Transverse colon (tissue), 4 donors: Measurements from ENCODE around the gene IL6R. TPM values are rescaled to one million over a fixed set of nuclear protein-coding genes. Genes with fewer than 3 reads are reported as not detected.

Experiments
- DNase-seq: peaks from one replicate; pipeline ENCODE4 v3.0.0-alpha.2; 2019
- H3K27ac ChIP-seq, 4 donors: fragments of 200-600 bp; sonication (generic); 2 replicates each; pipeline ENCODE4 v1.5.1; 2016 to 2018; ENCODE audit warnings: inconsistent platforms in 4 of 4
- H3K27me3 ChIP-seq: fragments of 200-600 bp; sonication (generic); 2 replicates; pipeline ENCODE4 v1.5.1; 2017; ENCODE audit warnings: inconsistent platforms
- H3K36me3 ChIP-seq, 4 donors: fragments of 200-600 bp; sonication (generic); 2 replicates each; pipeline ENCODE4 v1.5.1; 2017 to 2019; ENCODE audit warnings: inconsistent platforms in 4 of 4
- H3K4me1 ChIP-seq, 4 donors: fragments of 200-600 bp; sonication (generic); 2 replicates each; pipeline ENCODE4 v1.5.1; 2017 to 2020; ENCODE audit warnings: inconsistent platforms in 4 of 4
- H3K4me3 ChIP-seq, 4 donors: fragments of 200-600 bp; sonication (generic); 1 replicate in 1 of 4; 2 replicates in 3 of 4; pipeline versions ENCODE4 v1.5.1 to v1.6.1; 2017 to 2019; ENCODE audit warnings: inconsistent platforms in 4 of 4
- H3K9me3 ChIP-seq, 2 donors: fragments of 200-600 bp; sonication (generic); 2 replicates each; pipeline ENCODE4 v1.5.1; 2017 to 2019; ENCODE audit warnings: inconsistent platforms in 2 of 2
- CTCF ChIP-seq, 5 experiments: fragments of 200-600 bp in 3 of 5; fragments of 450-650 bp in 2 of 5; sonication (generic) in 3 of 5; IDR thresholded peaks; 1 replicate in 2 of 5; 2 replicates in 3 of 5; pipeline ENCODE4 v1.5.1; 2016 to 2017; ENCODE audit warnings: antibody characterized with exemption in 5 of 5, inconsistent platforms in 3 of 5, mild to moderate bottlenecking in 2 of 5, moderate library complexity in 1 of 5
- EP300 ChIP-seq: sonication (generic); formaldehyde crosslinking; IDR thresholded peaks from one replicate; pipeline ENCODE4 v1.6.1; 2017; ENCODE audit warnings: antibody characterized with exemption, low read depth
- POLR2A ChIP-seq: fragments of 450-650 bp; IDR thresholded peaks from one replicate; pipeline ENCODE4 v1.6.1; 2016; ENCODE audit warnings: antibody characterized with exemption, mild to moderate bottlenecking, moderate library complexity
- POLR2AphosphoS5 ChIP-seq, 3 donors: sonication (generic); formaldehyde crosslinking; IDR thresholded peaks; one replicate each; pipeline ENCODE4 v1.6.1; 2016; ENCODE audit warnings: antibody characterized with exemption in 3 of 3
- WGBS, 2 donors: methylation state at CpG; one replicate each; pipeline ENCODE4 v1.1.5; 2018; ENCODE audit warnings: low coverage in 1 of 2; 5-methylcytosine and 5-hydroxymethylcytosine counted together
- in situ Hi-C, 4 donors: fragments of 200-750 bp; cut with MboI; loops; one replicate each; pipeline versions ENCODE4 v1.15.0 to v1.15.1; 2017; ENCODE audit warnings: low sequenced_read_pairs in 3 of 4, low pct_ligation_motif_present in 1 of 4, low pct_unique_long_range_greater_than_20kb in 1 of 4
- intact Hi-C: fragments of 100-400 bp; cut with DNase I; formaldehyde crosslinking; loops from one replicate; pipeline ENCODE4 v1.15.1; 2023; ENCODE audit warnings: low total_unique reads
- total RNA-seq, 4 donors: library from RNA; depleted of rRNA; stranded (reverse); fragments of >200 nt; gene quantifications; one replicate each; pipeline ENCODE4 v1.1.0, GENCODE V29; 2016

The IL6R gene
- total RNA-seq, 4 donors from 2014 or later: 10.7 to 107 (median 77.3) TPM

DNA sequence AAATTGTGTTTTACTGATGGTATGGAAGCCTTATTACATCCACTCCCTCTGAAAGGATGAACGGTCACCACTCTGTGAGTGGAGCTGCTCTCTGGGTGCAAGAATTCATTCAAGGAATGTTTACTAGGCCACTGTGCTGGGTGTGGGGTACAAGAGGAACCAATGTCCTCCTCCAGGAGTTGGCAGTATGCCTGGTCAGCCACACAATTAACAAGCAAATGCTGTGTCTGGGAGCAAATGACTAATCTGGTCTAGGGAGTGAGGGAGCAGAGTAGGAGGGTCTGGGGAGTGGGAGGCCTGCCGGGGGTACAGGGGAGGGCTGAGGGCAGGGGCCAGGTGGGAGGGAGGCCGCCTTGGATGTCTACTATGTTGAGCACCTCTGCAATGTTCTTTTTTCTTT is 69.7 kb downstream of the IL6R start:
- Histone ChIP-seq H3K4me1 (peaks cover 11 to 75% (median 20%) of the 10 kb centered on the region in 4 donors), H3K27ac (peak overlapping the region; percentile 61 to 85 (median 82)), H3K36me3 (no peaks in the 10 kb centered on the region), H3K27me3 (no peaks in the 10 kb centered on the region), H3K4me3 (no peak overlapping the region), H3K9me3 (no peaks in the 10 kb centered on the region)
- TF ChIP-seq POLR2AphosphoS5 (IDR thresholded peaks at IDR 0.05) (peak in 1 of 3 donors; percentile 62), POLR2A (no peak)
- WGBS, 2 donors: 47% methylated on average over 3 of the region's 3 CpGs; no CpG with 5 or more reads in 1 of the 2 donors
- in situ Hi-C loops (loop anchor here in 2 of 4 donors (10.0 kb wide), 1 partner anchor 70 kb away; the partner anchor contains the start of gene IL6R (in 2 of the 2)), intact Hi-C loops (no loop called here)
- peak; percentile 90 for DNase-seq

DNA sequence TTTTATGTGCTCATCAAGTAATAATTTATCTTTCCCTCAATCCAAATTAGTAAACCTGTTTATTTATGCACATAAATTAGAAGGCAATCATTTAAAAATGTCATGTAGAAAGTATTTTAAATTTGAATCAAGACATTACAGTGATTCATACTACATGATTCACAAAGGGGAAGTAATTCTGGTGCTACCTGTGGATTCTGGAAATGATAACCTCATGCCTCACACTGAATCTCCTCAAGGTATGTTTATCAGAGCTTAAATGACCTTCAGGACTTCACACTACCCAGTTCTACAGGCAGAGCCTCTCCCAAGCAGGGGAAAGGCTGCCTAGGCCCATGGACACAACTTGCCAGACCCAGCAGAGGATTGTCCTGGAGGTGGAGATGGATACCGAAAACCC is 71.6 kb downstream of the IL6R start:
- no peaks in the 10 kb centered on the region for H3K27me3 ChIP-seq
- intact Hi-C loops: no loop called here
- H3K4me3 ChIP-seq: no peak overlapping the region
- in situ Hi-C loops: loop anchor here in 2 of 4 donors (10.0 kb wide), 1 partner anchor 72 kb away; the partner anchor contains the start of gene IL6R (in 2 of the 2)
- TF ChIP-seq CTCF (IDR thresholded peaks at IDR 0.05) (no peak), POLR2AphosphoS5 (IDR thresholded peaks at IDR 0.05) (peak in 2 of 3 donors; percentile 20 to 35), EP300 (no peak)
- H3K36me3 ChIP-seq: no peaks in the 10 kb centered on the region
- H3K27ac ChIP-seq: peak overlapping the region; percentile 79 to 85 (median 82)
- peak; percentile 30 for DNase-seq
- H3K9me3 ChIP-seq: no peaks in the 10 kb centered on the region
- 95% methylated on average over 1 of the region's 1 CpG; no CpG with 5 or more reads in 1 of the 2 donors for WGBS, 2 donors
- H3K4me1 ChIP-seq: peaks cover 11 to 60% (median 20%) of the 10 kb centered on the region in 4 donors

GRCh38 chr1:154478013-154478412 is 72.9 kb downstream of the IL6R start:
- Histone ChIP-seq H3K4me3 (no peak overlapping the region), H3K4me1 (peaks cover 11 to 59% (median 20%) of the 10 kb centered on the region in 4 donors), H3K27ac (peak overlapping the region; percentile 79 to 85 (median 82)), H3K9me3 (no peaks in the 10 kb centered on the region), H3K36me3 (no peaks in the 10 kb centered on the region), H3K27me3 (no peaks in the 10 kb centered on the region)
- in situ Hi-C loops: loop anchor here in 2 of 4 donors (10.0 kb wide), 1 partner anchor 73 kb away; the partner anchor contains the start of gene IL6R (in 2 of the 2)
- DNase-seq: peak; percentile 81
- WGBS, 2 donors: 64 to 70% methylated on average over 2 to 8 of the region's 8 CpGs
- TF ChIP-seq POLR2A (peak; percentile 71), CTCF (IDR thresholded peaks at IDR 0.05) (no peak), POLR2AphosphoS5 (IDR thresholded peaks at IDR 0.05) (peak; percentile 45 to 88 (median 84)), EP300 (no peak)
- intact Hi-C loops: no loop called here

DNA sequence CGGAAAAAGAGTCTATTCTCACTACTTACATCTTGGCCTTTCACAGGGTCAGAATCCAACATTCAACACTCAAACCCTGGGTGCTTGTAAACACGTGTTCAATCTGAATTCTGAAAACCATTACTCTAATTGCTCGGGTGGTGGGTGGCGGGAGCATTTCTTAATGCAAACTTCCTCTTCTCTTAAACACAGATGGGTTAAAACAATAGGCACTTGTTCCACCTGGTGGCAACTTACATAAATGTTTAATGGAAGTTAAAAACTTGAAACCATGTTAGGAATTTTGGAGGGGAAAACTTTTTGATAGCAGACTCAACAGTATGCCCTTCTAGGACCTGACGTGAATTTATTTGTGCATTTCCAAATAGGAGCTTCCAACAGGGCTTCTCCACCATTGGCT is 73.5 kb downstream of the IL6R start:
- TF ChIP-seq POLR2AphosphoS5 (IDR thresholded peaks at IDR 0.05) (no peak), EP300 (no peak), POLR2A (no peak), CTCF (IDR thresholded peaks at IDR 0.05) (peak; percentile 25 to 66 (median 35))
- intact Hi-C loops: no loop called here
- H3K27ac ChIP-seq: peak overlapping the region; percentile 79 to 85 (median 82)

More for the DNA sequence above, 73.5 kb downstream of the IL6R start:
- H3K36me3 ChIP-seq: no peaks in the 10 kb centered on the region
- no peaks in the 10 kb centered on the region for H3K27me3 ChIP-seq
- H3K4me3 ChIP-seq: no peak overlapping the region
- no peaks in the 10 kb centered on the region for H3K9me3 ChIP-seq
- WGBS, 2 donors: 21 to 22% methylated on average over 1 to 5 of the region's 5 CpGs
- in situ Hi-C loops: loop anchor here in 2 of 4 donors (10.0 kb wide), 1 partner anchor 74 kb away; the partner anchor contains the start of gene IL6R (in 2 of the 2)
- DNase-seq: peak; percentile 40
- H3K4me1 ChIP-seq: peaks cover 11 to 57% (median 20%) of the 10 kb centered on the region in 4 donors
